GM21390 (cell line): Measurements from ENCODE around the gene PLGRKT.
"Not testable (repeated sequence)": the region's sequence is repeated elsewhere in the genome, so short reads cannot be mapped to it uniquely, and the experiment has no call there.

Experiments used
- ATAC-seq: cut with Tn5 transposase; IDR thresholded peaks from one replicate; pipeline ENCODE4 v1.9.1; 2021; ENCODE audit not compliant: unreplicated experiment

PLGRKT gene

GRCh38 chr9:5388026-5388819 is 49.5 kb downstream of the PLGRKT start:
- no peak for ATAC-seq

- ATAC-seq: no peak
These were observed 53.3 kb downstream of the PLGRKT start for GRCh38 chr9:5384436-5384835.

- ATAC-seq: no peak
These were observed 55.2 kb downstream of the PLGRKT start for GRCh38 chr9:5382479-5382878.

GRCh38 chr9:5375790-5376477 is 61.8 kb downstream of the PLGRKT start:
- ATAC-seq: no peak

GRCh38 chr9:5375091-5375490 is 62.6 kb downstream of the PLGRKT start:
- peak; percentile 70 for ATAC-seq

GRCh38 chr9:5364294-5365024 is 73.3 kb downstream of the PLGRKT start:
- peak; percentile 95 for ATAC-seq

GRCh38 chr9:5361326-5362010 is 76.3 kb downstream of the PLGRKT start:
- no peak for ATAC-seq

GRCh38 chr9:5360341-5360740 is 77.4 kb downstream of the PLGRKT start:
- ATAC-seq: no peak

- ATAC-seq: no peak
These were observed 80.2 kb downstream of the PLGRKT start for GRCh38 chr9:5357431-5358105.

- no peak for ATAC-seq
These were observed 81.9 kb downstream of the PLGRKT start for GRCh38 chr9:5355817-5356216.

GRCh38 chr9:5355226-5355625 is 82.5 kb downstream of the PLGRKT start:
- ATAC-seq: no peak

GRCh38 chr9:5354184-5354583 is 83.5 kb downstream of the PLGRKT start:
- no peak for ATAC-seq

GRCh38 chr9:5352637-5353248 is 85.0 kb downstream of the PLGRKT start:
- no peak for ATAC-seq

GRCh38 chr9:5338992-5339981 is 98.4 kb downstream of the PLGRKT start, which contains the start of gene RLN1:
Gene RLN1, minus strand, starts transcription at chr9:5339876. Its CDS starts 130 bp downstream, at chr9:5339746.
- ATAC-seq: peak; percentile 99

- ATAC-seq: no peak
These were observed 101.0 kb downstream of the PLGRKT start for GRCh38 chr9:5336688-5337087.

GRCh38 chr9:5331276-5331675 is 106.4 kb downstream of the PLGRKT start:
- ATAC-seq: not testable (repeated sequence)

GRCh38 chr9:5326893-5327548 is 110.7 kb downstream of the PLGRKT start:
- ATAC-seq: no peak

- ATAC-seq: no peak
These were observed 111.5 kb downstream of the PLGRKT start for GRCh38 chr9:5326187-5326586.
